B cell (primary cell): Measurements from ENCODE around the gene CRAMP1. TPM values are rescaled to one million over a fixed set of nuclear protein-coding genes. Genes with fewer than 3 reads are reported as not detected.

Experiments used
- ATAC-seq: fragments of 200-7000 bp; cut with Tn5 transposase; one replicate; pipeline ENCODE4 v1.10.0; 2021; ENCODE audit warnings: low read depth, mild to moderate bottlenecking, moderate number of reproducible peaks, moderate library complexity
- CTCF ChIA-PET: fragments of 350-600 bp; sonication (Branson Sonifier 250); formaldehyde crosslinking; loops from one replicate; lab custom pipeline; 2021; ENCODE audit warnings: antibody characterized with exemption, inconsistent platforms; lab: Charles Lee
- POLR2A ChIA-PET: fragments of 350-600 bp; sonication (Branson Sonifier 250); formaldehyde crosslinking; loops from one replicate; lab custom pipeline; 2021; ENCODE audit warnings: antibody characterized with exemption; lab: Charles Lee
- DNase-seq: peaks from one replicate; pipeline ENCODE4 v3.0.0; 2013
- H2AFZ ChIP-seq: 2 replicates; pipeline ENCODE4 v1.6.1; 2012; ENCODE audit warnings: mild to moderate bottlenecking, low read depth, low read length; ENCODE audit not compliant: insufficient read depth, poor library complexity, severe bottlenecking
- H3K27ac ChIP-seq, 2 donors: 1 replicate in 1 of 2; 2 replicates in 1 of 2; pipeline ENCODE4 v1.5.1; 2012 to 2013; ENCODE audit warnings: low read length in 2 of 2, mild to moderate bottlenecking in 2 of 2, moderate library complexity in 1 of 2
- H3K27me3 ChIP-seq, 4 experiments: fragments of 200-600 bp in 1 of 4; sonication (generic) in 1 of 4; replicated peaks in 1 of 4; 1 replicate in 2 of 4; 2 replicates in 2 of 4; pipeline versions ENCODE4 v1.6.1 to v1.7.0; 2013 to 2016; ENCODE audit warnings: low read length in 3 of 4, mild to moderate bottlenecking in 2 of 4, mixed read lengths in 1 of 4, moderate library complexity in 1 of 4; ENCODE audit not compliant: insufficient read depth in 4 of 4, control insufficient read depth in 3 of 4; ENCODE audit errors: control extremely low read depth in 1 of 4
- H3K36me3 ChIP-seq, 2 experiments: replicated peaks in 1 of 2; 1 replicate in 1 of 2; 2 replicates in 1 of 2; pipeline versions ENCODE4 v1.6.1 to v1.7.1; 2013; ENCODE audit warnings: low read length in 1 of 2; ENCODE audit not compliant: insufficient read depth in 2 of 2, control insufficient read depth in 1 of 2; ENCODE audit errors: control extremely low read depth in 1 of 2, extremely low read depth in 1 of 2
- H3K4me1 ChIP-seq, 2 donors: fragments of 200-600 bp in 1 of 2; sonication (generic) in 1 of 2; 1 replicate in 1 of 2; 2 replicates in 1 of 2; pipeline versions ENCODE4 v1.5.1 to v1.6.1; 2013 to 2017; ENCODE audit warnings: low read length in 2 of 2; ENCODE audit not compliant: control insufficient read depth in 2 of 2, insufficient read depth in 2 of 2
- H3K4me2 ChIP-seq: replicated peaks from 2 replicates; pipeline ENCODE3; 2012; ENCODE audit warnings: mild to moderate bottlenecking, low read depth, low read length; ENCODE audit not compliant: poor library complexity, severe bottlenecking
- H3K4me3 ChIP-seq, 5 experiments: fragments of 200-600 bp in 1 of 5; sonication (generic) in 1 of 5; 1 replicate in 3 of 5; 2 replicates in 2 of 5; pipeline versions ENCODE4 v1.5.1 to v1.7.0; 2011 to 2016; ENCODE audit warnings: low read length in 4 of 5, mild to moderate bottlenecking in 4 of 5, low read depth in 2 of 5, control low read depth in 1 of 5, moderate library complexity in 1 of 5; ENCODE audit not compliant: insufficient read depth in 1 of 5; ENCODE audit errors: control extremely low read depth in 1 of 5, extremely low read depth in 1 of 5
- H3K79me2 ChIP-seq: fragments of 200-600 bp; sonication (generic); one replicate; pipeline ENCODE4 v1.6.0; 2016; ENCODE audit warnings: low read length; ENCODE audit not compliant: control insufficient read depth, insufficient read depth
- H3K9ac ChIP-seq: fragments of 200-600 bp; sonication (generic); 2 replicates; pipeline ENCODE4 v1.6.1; 2017; ENCODE audit warnings: mild to moderate bottlenecking, low read length, moderate library complexity
- H3K9me3 ChIP-seq, 3 donors: one replicate each; pipeline versions ENCODE4 v1.6.1 to v1.7.1; 2013; ENCODE audit warnings: low read length in 2 of 3; ENCODE audit not compliant: control insufficient read depth in 2 of 3, insufficient read depth in 1 of 3; ENCODE audit errors: control extremely low read depth in 1 of 3
- H4K20me1 ChIP-seq: 2 replicates; pipeline ENCODE4 v1.6.0; 2012; ENCODE audit warnings: mild to moderate bottlenecking, low read length; ENCODE audit not compliant: insufficient read depth, control insufficient read depth, poor library complexity, severe bottlenecking
- H3K27ac Mint-ChIP-seq: one replicate; pipeline ENCODE4 v1.8.0; 2021; ENCODE audit warnings: mixed read lengths
- H3K27me3 Mint-ChIP-seq: one replicate; pipeline ENCODE4 v1.8.0; 2021; ENCODE audit warnings: mixed read lengths
- H3K4me1 Mint-ChIP-seq: one replicate; pipeline ENCODE4 v1.8.0; 2021; ENCODE audit warnings: mixed read lengths
- H3K4me3 Mint-ChIP-seq: one replicate; pipeline ENCODE4 v1.8.0; 2021; ENCODE audit warnings: mixed read lengths
- H3K9me3 Mint-ChIP-seq: one replicate; pipeline ENCODE4 v1.8.0; 2022; ENCODE audit warnings: mixed read lengths; ENCODE audit not compliant: insufficient read depth
- CTCF ChIP-seq: fragments of 200-600 bp; IDR thresholded peaks from one replicate; pipeline ENCODE4 v1.8.0; 2022; ENCODE audit warnings: antibody characterized with exemption, mild to moderate bottlenecking
- EZH2 ChIP-seq: IDR thresholded peaks from 2 replicates; pipeline ENCODE4 v1.6.1; 2012; ENCODE audit warnings: borderline replicate concordance, low read depth, mild to moderate bottlenecking, moderate library complexity, low read length; ENCODE audit not compliant: insufficient read depth, poor library complexity, severe bottlenecking
- WGBS: methylation state at CpG from one replicate; pipeline ENCODE4 v1.1.5; 2013; ENCODE audit warnings: missing lambda C conversion rate; ENCODE audit not compliant: insufficient coverage; 5-methylcytosine and 5-hydroxymethylcytosine counted together
- intact Hi-C: fragments of 100-400 bp; cut with micrococcal nuclease; formaldehyde crosslinking; loops from one replicate; pipeline ENCODE4 v1.10.0; 2022
- polyA plus RNA-seq: library from polyadenylated mRNA; depleted of rRNA; stranded (reverse); fragments of >200 nt; gene quantifications from 2 replicates; pipeline ENCODE4 v1.2.3, GENCODE V29; 2012
- total RNA-seq, 2 donors: library from RNA; stranded (reverse); fragments of 120-200 nt in 1 of 2; gene quantifications; 1 replicate in 1 of 2; 2 replicates in 1 of 2; pipeline versions ENCODE4 v1.2.3 to v1.2.4, GENCODE V29; 2013 to 2022

Gene CRAMP1
- total and polyA plus RNA-seq, 2 donors (not counting 1 experiment from before 2014, with no cell fraction given), result 21.0 to 33.9 TPM

DNA sequence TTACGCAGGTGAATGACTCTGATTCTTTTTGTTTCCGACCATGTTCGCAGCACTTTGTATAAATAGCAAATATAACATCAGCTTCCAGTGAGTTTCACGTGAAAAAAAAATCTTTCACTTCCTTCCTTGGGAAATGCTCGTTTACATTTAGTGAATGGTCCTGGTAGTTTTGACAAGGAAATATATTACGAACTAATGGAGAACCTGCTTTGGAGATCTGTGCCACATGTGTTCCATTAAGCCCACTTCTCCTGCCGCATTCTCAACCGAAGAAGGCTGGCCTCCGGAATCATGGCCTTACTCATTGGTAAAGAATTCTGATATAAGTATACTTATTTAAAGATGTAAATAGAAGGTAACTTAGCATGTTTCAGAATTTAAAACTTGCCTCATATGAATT, 3.6 kb downstream of the CRAMP1 start:
- Histone ChIP-seq H3K4me1 (peaks cover 31 to 37% of the 10 kb centered on the region in 2 donors), H2AFZ (no peak overlapping the region), H3K4me2 (peak overlapping the region; percentile 91), H4K20me1 (peaks cover 56% of the 10 kb centered on the region), H3K9ac (no peak overlapping the region), H3K27ac (no peak overlapping the region), H3K36me3 (peaks cover 0 to 32% of the 10 kb centered on the region in 2 experiments), H3K27me3 (peaks cover 0 to 16% (median 6%) of the 10 kb centered on the region in 4 experiments), H3K4me3 (no peak overlapping the region), H3K9me3 (peaks cover 0 to 11% (median 7%) of the 10 kb centered on the region in 3 donors), H3K79me2 (peaks cover 68% of the 10 kb centered on the region)
- DNase-seq, result no peak
- TF ChIP-seq EZH2, result no peak
- no peak for TF ChIP-seq CTCF
- Mint-ChIP-seq H3K27ac (no peak overlapping the region), H3K27me3 (peaks cover 9% of the 10 kb centered on the region), H3K9me3 (no peaks in the 10 kb centered on the region), H3K4me1 (peaks cover 31% of the 10 kb centered on the region), H3K4me3 (peak overlapping the region; percentile 84)
- 17% methylated on average over 1 of the region's 9 CpGs for WGBS
- no peak for ATAC-seq
- intact Hi-C loops, result loop anchor here (10.0 kb wide), 1 partner anchor 271 kb away; no protein-coding TSS in a partner anchor
- POLR2A ChIA-PET, result interaction anchor here (0.6 kb wide), 1 partner anchor 169 kb away, joined by 3 read pairs; no protein-coding TSS in a partner anchor
- CTCF ChIA-PET, result interaction anchor here (0.9 to 1.5 kb wide), 3 partner anchors 62 to 135 kb away, joined by 3 to 5 read pairs (median 3); partner anchors contain the start of gene JPT2

- ChIA-PET CTCF (no interaction called here), POLR2A (interaction anchor here (0.6 kb wide), 1 partner anchor 195 kb away, joined by 5 read pairs; no protein-coding TSS in a partner anchor)
- ATAC-seq (no peak), DNase-seq (no peak)
- Histone ChIP-seq H3K36me3 (peaks cover 2 to 38% of the 10 kb centered on the region in 2 experiments), H4K20me1 (peaks cover 48% of the 10 kb centered on the region), H3K27me3 (peaks cover 0 to 8% (median 4%) of the 10 kb centered on the region in 4 experiments), H3K79me2 (peaks cover 98% of the 10 kb centered on the region), H2AFZ (no peak overlapping the region), H3K9ac (no peak overlapping the region), H3K4me1 (peaks cover 19 to 29% of the 10 kb centered on the region in 2 donors), H3K4me3 (no peak overlapping the region), H3K4me2 (no peak overlapping the region), H3K9me3 (no peaks in the 10 kb centered on the region), H3K27ac (no peak overlapping the region)
- Mint-ChIP-seq H3K4me1 (peaks cover 32% of the 10 kb centered on the region), H3K9me3 (no peaks in the 10 kb centered on the region), H3K27me3 (peaks cover 8% of the 10 kb centered on the region), H3K27ac (no peak overlapping the region), H3K4me3 (no peak overlapping the region)
- intact Hi-C loops, result loop anchor here (10.0 kb wide), 1 partner anchor 275 kb away; no protein-coding TSS in a partner anchor
- no peak for TF ChIP-seq EZH2
- no peak for TF ChIP-seq CTCF
- WGBS, result 88% methylated on average over 12 of the region's 15 CpGs
Observed at GRCh38 chr16:1619976-1620375, 7.8 kb downstream of the CRAMP1 start.
